ENCODE results near the gene RPS6KA3.

DNA sequence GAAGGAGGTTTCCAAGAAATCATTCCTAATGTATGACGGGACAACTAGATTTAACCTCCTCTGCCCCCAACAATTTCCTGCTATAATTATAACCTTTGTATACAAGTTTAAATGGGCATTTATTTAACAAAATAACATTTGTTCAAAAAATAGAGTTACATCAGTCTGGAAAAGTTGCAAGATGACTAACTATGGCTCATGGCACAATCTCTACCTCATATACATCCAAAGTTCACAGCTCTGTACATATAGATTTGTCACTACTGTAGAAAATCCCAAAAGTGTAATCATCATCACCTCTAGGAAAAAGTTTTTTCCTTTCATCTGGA, 3.8 kb upstream of the RPS6KA3 start:
- TF ChIP-seq, protein P1, sequence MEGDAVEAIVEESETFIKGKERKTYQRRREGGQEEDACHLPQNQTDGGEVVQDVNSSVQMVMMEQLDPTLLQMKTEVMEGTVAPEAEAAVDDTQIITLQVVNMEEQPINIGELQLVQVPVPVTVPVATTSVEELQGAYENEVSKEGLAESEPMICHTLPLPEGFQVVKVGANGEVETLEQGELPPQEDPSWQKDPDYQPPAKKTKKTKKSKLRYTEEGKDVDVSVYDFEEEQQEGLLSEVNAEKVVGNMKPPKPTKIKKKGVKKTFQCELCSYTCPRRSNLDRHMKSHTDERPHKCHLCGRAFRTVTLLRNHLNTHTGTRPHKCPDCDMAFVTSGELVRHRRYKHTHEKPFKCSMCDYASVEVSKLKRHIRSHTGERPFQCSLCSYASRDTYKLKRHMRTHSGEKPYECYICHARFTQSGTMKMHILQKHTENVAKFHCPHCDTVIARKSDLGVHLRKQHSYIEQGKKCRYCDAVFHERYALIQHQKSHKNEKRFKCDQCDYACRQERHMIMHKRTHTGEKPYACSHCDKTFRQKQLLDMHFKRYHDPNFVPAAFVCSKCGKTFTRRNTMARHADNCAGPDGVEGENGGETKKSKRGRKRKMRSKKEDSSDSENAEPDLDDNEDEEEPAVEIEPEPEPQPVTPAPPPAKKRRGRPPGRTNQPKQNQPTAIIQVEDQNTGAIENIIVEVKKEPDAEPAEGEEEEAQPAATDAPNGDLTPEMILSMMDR (IDR thresholded peaks at IDR 0.05; ENCODE audit: poor library complexity), result no peak
- TF ChIP-seq EZH2 (IDR thresholded peaks at IDR 0.05; ENCODE audit: borderline replicate concordance) (no peak), EZH2phosphoT487 (IDR thresholded peaks at IDR 0.05; ENCODE audit: low read depth, severe bottlenecking, unreplicated experiment) (no peak)
